Measurements from ENCODE around the gene SEMG1. TPM values are rescaled to one million over a fixed set of nuclear protein-coding genes. Genes with fewer than 3 reads are reported as not detected.

SEMG1 gene
- polyA plus RNA-seq, 1 donor (not counting 4 experiments of a cell fraction or from before 2014, with no cell fraction given): not detected

GRCh38 chr20:45181639-45182038 is 25.2 kb upstream of the SEMG1 start:
- no peak overlapping the region for H2AFZ ChIP-seq (ENCODE audit: control insufficient read depth, low read length)
- TF ChIP-seq EZH2 (IDR thresholded peaks at IDR 0.05; ENCODE audit: low read length) (no peak), CTCF (optimal IDR thresholded peaks at IDR 0.05 in 1 of 3, IDR thresholded peaks at IDR 0.05 in 1 of 3, conservative IDR thresholded peaks at IDR 0.05 in 1 of 3; ENCODE audit: extremely low read depth in 1 of 3, insufficient read depth in 2 of 3, low read length in 3 of 3) (no peak)
- H3K4me2 ChIP-seq (ENCODE audit: control insufficient read depth, extremely low read depth, insufficient read depth, low read depth, low read length): no peak overlapping the region
- no peaks in the 10 kb centered on the region for H4K20me1 ChIP-seq (ENCODE audit: control insufficient read depth, extremely low read depth, insufficient read depth, low read length)
- dilution Hi-C loops (cut with MboI; ENCODE audit: extremely low pct_ligation_motif_present, low sequenced_read_pairs): no loop called here
- H3K27ac ChIP-seq (ENCODE audit: control insufficient read depth, insufficient read depth, low read length): no peak overlapping the region
- FAIRE-seq (no peak), DNase-seq (ENCODE audit: low read depth, low spot score) (no peak)
- no peak overlapping the region for H3K9ac ChIP-seq (ENCODE audit: control insufficient read depth, extremely low read depth, insufficient read depth, low read length)
- H3K4me3 ChIP-seq (ENCODE audit: control insufficient read depth in 2 of 3, extremely low read depth in 1 of 3, insufficient read depth in 2 of 3, low read depth in 1 of 3, low read length in 3 of 3): no peak overlapping the region
- no peaks in the 10 kb centered on the region for H3K9me1 ChIP-seq (ENCODE audit: control insufficient read depth, extremely low read depth, insufficient read depth, low read length)
- H3K36me3 ChIP-seq (ENCODE audit: control insufficient read depth in 2 of 2, extremely low read depth in 1 of 2, insufficient read depth in 2 of 2, low read length in 2 of 2): no peaks in the 10 kb centered on the region
- H3K9me3 ChIP-seq (ENCODE audit: control insufficient read depth, low read depth, low read length): no peaks in the 10 kb centered on the region
- no peaks in the 10 kb centered on the region for H3K79me2 ChIP-seq (ENCODE audit: control insufficient read depth, insufficient read depth, low read length)
- no peaks in the 10 kb centered on the region for H3K4me1 ChIP-seq (ENCODE audit: control insufficient read depth, extremely low read depth, insufficient read depth, low read length)
- no peaks in the 10 kb centered on the region for H3K27me3 ChIP-seq (ENCODE audit: control insufficient read depth, extremely low read depth, insufficient read depth, low read length)

- Histone ChIP-seq H3K4me3 (ENCODE audit: control insufficient read depth in 2 of 3, extremely low read depth in 1 of 3, insufficient read depth in 2 of 3, low read depth in 1 of 3, low read length in 3 of 3) (no peak overlapping the region), H3K4me1 (ENCODE audit: control insufficient read depth, extremely low read depth, insufficient read depth, low read length) (no peaks in the 10 kb centered on the region), H2AFZ (ENCODE audit: control insufficient read depth, low read length) (no peak overlapping the region), H3K79me2 (ENCODE audit: control insufficient read depth, insufficient read depth, low read length) (no peaks in the 10 kb centered on the region), H3K27me3 (ENCODE audit: control insufficient read depth, extremely low read depth, insufficient read depth, low read length) (no peaks in the 10 kb centered on the region), H3K9me1 (ENCODE audit: control insufficient read depth, extremely low read depth, insufficient read depth, low read length) (no peaks in the 10 kb centered on the region), H3K9me3 (ENCODE audit: control insufficient read depth, low read depth, low read length) (no peaks in the 10 kb centered on the region), H3K9ac (ENCODE audit: control insufficient read depth, extremely low read depth, insufficient read depth, low read length) (no peak overlapping the region), H3K36me3 (ENCODE audit: control insufficient read depth in 2 of 2, extremely low read depth in 1 of 2, insufficient read depth in 2 of 2, low read length in 2 of 2) (no peaks in the 10 kb centered on the region), H4K20me1 (ENCODE audit: control insufficient read depth, extremely low read depth, insufficient read depth, low read length) (no peaks in the 10 kb centered on the region), H3K4me2 (ENCODE audit: control insufficient read depth, extremely low read depth, insufficient read depth, low read depth, low read length) (no peak overlapping the region), H3K27ac (ENCODE audit: control insufficient read depth, insufficient read depth, low read length) (no peak overlapping the region)
- DNase-seq (ENCODE audit: low read depth, low spot score) (no peak), FAIRE-seq (no peak)
- TF ChIP-seq EZH2 (IDR thresholded peaks at IDR 0.05; ENCODE audit: low read length) (no peak), CTCF (optimal IDR thresholded peaks at IDR 0.05 in 1 of 3, IDR thresholded peaks at IDR 0.05 in 1 of 3, conservative IDR thresholded peaks at IDR 0.05 in 1 of 3; ENCODE audit: extremely low read depth in 1 of 3, insufficient read depth in 2 of 3, low read length in 3 of 3) (no peak)
- dilution Hi-C loops (cut with MboI; ENCODE audit: extremely low pct_ligation_motif_present, low sequenced_read_pairs): no loop called here
Observed at GRCh38 chr20:45183084-45183483, 23.7 kb upstream of the SEMG1 start.
